ENCODE measurements around the gene TADA2A.
A peak's percentile ranks its signal among the peaks of the same experiment; 100 is the strongest.

The TADA2A gene

DNA sequence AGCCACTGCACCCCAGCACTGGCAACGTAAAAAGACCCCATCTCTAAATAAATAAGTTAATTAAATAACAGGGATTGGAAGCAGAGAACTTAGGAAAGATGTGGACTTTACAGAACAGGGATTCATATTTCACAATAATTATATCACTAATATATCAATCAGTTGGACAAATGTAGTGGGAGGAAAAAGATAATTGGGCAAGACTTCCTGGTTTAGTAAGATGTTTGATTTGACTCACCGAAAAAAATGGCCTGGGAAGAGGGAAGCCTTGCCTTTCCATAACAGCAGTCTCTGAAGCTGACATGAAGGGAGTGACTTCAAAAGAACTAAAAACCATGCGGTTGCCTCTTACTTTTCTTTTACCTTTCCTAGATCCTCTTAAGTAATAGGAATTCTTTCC is 46.1 kb upstream of the TADA2A start:
- TF ChIP-seq, protein P1, sequence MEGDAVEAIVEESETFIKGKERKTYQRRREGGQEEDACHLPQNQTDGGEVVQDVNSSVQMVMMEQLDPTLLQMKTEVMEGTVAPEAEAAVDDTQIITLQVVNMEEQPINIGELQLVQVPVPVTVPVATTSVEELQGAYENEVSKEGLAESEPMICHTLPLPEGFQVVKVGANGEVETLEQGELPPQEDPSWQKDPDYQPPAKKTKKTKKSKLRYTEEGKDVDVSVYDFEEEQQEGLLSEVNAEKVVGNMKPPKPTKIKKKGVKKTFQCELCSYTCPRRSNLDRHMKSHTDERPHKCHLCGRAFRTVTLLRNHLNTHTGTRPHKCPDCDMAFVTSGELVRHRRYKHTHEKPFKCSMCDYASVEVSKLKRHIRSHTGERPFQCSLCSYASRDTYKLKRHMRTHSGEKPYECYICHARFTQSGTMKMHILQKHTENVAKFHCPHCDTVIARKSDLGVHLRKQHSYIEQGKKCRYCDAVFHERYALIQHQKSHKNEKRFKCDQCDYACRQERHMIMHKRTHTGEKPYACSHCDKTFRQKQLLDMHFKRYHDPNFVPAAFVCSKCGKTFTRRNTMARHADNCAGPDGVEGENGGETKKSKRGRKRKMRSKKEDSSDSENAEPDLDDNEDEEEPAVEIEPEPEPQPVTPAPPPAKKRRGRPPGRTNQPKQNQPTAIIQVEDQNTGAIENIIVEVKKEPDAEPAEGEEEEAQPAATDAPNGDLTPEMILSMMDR (IDR thresholded peaks at IDR 0.05; ENCODE audit: low read depth, low read length) = no peak
- Histone ChIP-seq H3K4me3 (ENCODE audit: low read depth, low read length) (no peak overlapping the region), H3K27me3 (no peaks in the 10 kb centered on the region), H3K9me3 (no peaks in the 10 kb centered on the region), H3K4me1 (peaks cover 10% of the 10 kb centered on the region), H3K36me3 (peaks cover 9% of the 10 kb centered on the region; the same call in 1 of the 2 replicates)
- DNase-seq = no peak

DNA sequence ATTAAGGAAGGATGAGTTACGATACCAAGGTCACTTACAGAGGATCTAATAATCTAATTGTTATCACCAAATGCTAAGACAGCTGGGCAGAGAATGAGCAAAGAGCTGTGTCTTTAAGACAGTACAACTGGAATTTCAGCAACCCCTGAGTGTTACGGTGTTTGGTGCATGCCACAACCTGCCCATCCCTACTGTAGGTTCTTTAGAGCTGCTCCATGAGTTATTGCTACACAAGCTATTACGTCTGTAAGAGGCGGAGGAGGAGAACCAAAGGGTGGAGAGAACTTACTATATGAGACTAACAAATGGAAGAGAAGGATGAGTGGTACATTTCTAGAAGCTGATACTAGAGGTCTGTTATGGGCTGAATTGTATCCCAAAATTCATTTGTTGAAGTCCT is 45.1 kb upstream of the TADA2A start:
- TF ChIP-seq, protein P1 (IDR thresholded peaks at IDR 0.05; ENCODE audit: low read depth, low read length) = no peak
- H3K27me3 ChIP-seq = no peaks in the 10 kb centered on the region
- H3K4me3 ChIP-seq (ENCODE audit: low read depth, low read length) = no peak overlapping the region
- no peak for DNase-seq
- peaks cover 9% of the 10 kb centered on the region; the same call in 1 of the 2 replicates for H3K36me3 ChIP-seq
- peaks cover 10% of the 10 kb centered on the region for H3K4me1 ChIP-seq
- H3K9me3 ChIP-seq = no peaks in the 10 kb centered on the region

DNA sequence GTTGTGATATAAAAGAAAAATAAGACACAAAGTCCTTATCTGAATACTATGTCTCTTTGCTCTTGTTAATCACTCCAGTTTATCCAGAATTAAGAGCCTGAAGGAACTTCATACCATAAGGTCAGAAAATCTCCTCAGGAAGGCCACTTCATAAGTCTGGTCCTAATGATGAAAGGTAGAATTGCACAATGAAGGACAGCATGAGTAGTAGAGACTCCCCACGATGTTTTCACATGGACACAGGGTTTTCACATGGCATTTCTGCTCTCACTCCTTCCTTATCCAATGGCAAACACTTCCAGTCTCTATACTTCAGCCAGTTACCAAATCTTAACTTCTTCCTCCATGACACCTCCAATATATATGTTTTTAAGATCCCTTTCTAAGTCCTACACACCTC is 41.1 kb upstream of the TADA2A start:
- DNase-seq = no peak
- Histone ChIP-seq H3K27me3 (no peaks in the 10 kb centered on the region), H3K9me3 (no peaks in the 10 kb centered on the region), H3K4me1 (peaks cover under 1% of the 10 kb centered on the region; the same call in 1 of the 2 replicates), H3K4me3 (ENCODE audit: low read depth, low read length) (no peak overlapping the region), H3K36me3 (no peaks in the 10 kb centered on the region; the same call in 1 of the 2 replicates)
- TF ChIP-seq, protein P1 (IDR thresholded peaks at IDR 0.05; ENCODE audit: low read depth, low read length) = no peak

DNA sequence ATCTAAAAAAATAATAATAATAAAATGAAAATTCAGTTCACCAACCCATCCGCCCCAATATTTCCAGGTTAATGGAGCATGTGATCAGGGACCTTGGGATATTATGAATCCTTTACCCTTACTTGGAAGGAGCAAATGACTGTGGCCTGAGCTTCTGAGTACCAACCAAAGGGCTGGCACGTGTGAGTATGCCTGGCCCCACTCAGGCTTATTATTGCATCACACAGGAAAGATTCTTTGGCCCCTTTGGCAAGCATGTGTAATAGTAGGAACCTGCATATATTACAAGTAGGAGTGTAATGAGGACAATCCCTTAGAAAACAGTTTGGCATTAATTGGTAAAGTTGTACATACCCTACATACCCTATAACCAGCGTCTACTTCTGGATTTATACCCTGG is 38.1 kb upstream of the TADA2A start:
- no peaks in the 10 kb centered on the region for H3K27me3 ChIP-seq
- no peak overlapping the region for H3K4me3 ChIP-seq (ENCODE audit: low read depth, low read length)
- TF ChIP-seq, protein P1 (IDR thresholded peaks at IDR 0.05; ENCODE audit: low read depth, low read length) = no peak
- no peaks in the 10 kb centered on the region; the same call in 1 of the 2 replicates for H3K36me3 ChIP-seq
- no peaks in the 10 kb centered on the region for H3K4me1 ChIP-seq
- DNase-seq = no peak
- no peaks in the 10 kb centered on the region for H3K9me3 ChIP-seq

DNA sequence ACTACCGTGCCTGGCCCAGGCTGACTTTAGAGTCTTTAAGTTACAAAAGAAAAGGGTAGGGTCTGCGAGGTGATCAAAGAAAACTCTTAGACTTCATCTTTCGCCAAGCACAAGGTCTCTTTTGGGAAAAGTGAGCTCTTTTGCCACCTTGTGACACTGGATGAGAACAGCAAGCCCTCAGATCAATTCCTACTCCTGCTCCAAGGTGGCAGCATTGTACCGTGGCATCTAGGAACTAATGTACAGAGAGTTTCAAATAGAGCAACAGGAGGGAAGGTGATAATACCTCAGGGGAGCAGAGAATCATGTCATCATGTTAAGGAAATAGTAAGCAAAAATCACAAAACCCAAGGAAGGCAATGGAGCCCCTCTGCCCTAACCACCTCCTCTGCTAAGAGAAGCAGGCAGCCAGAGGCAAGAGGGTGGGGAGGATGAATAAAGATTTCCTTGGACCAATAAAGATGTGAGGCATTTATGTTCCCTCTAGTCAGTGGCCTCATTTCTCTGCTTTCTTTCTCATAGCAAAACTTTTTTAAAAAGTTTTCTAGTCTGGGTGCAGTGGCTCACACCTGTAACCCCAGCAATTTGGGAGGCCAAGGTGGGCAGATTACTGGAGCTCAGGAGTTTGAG is 33.0 kb upstream of the TADA2A start:
- Histone ChIP-seq H3K4me3 (ENCODE audit: low read depth, low read length) (no peak overlapping the region), H3K9me3 (no peaks in the 10 kb centered on the region), H3K4me1 (no peaks in the 10 kb centered on the region; the same call in 1 of the 2 replicates), H3K27me3 (no peaks in the 10 kb centered on the region), H3K36me3 (no peaks in the 10 kb centered on the region; the same call in 1 of the 2 replicates)
- peak; percentile 74 for DNase-seq
- TF ChIP-seq, protein P1 (IDR thresholded peaks at IDR 0.05; ENCODE audit: low read depth, low read length) = peak; percentile 100

DNA sequence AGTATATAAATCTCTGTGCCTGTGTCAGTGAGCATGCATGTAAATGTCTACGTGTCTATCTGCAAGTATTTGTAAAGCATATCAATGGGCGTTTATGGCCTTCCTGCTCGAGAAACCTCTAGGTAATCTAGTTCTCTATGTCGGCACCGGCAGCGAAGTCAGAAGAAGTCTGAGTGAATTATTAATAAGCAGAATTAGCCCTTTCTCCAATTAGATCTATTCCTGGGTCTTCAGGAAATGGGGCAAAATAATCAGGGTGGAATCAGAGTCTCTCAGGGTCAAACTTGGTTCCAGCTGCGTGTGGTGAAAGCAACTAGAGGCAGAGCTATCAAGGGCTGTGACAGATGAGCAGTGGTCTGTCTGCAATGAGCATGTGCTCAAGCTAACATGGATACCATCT is 31.0 kb upstream of the TADA2A start, which contains the start of gene C17orf78:
Gene C17orf78, plus strand, starts transcription at position 280 of the 400 bp plus-strand sequence. Its CDS starts 108 bp downstream, at position 388.
- TF ChIP-seq, protein P1 (IDR thresholded peaks at IDR 0.05; ENCODE audit: low read depth, low read length) = no peak
- Histone ChIP-seq H3K4me1 (no peaks in the 10 kb centered on the region; the same call in 1 of the 2 replicates), H3K36me3 (no peaks in the 10 kb centered on the region), H3K9me3 (no peaks in the 10 kb centered on the region), H3K4me3 (ENCODE audit: low read depth, low read length) (no peak within 1 kb of the TSS), H3K27me3 (no peaks in the 10 kb centered on the region)
- no peak for DNase-seq

Data from BE2C (cell line).